ENCODE results near the gene COQ7. TPM values are rescaled to one million over a fixed set of nuclear protein-coding genes. Genes with fewer than 3 reads are reported as not detected.

COQ7 gene
- polyA plus RNA-seq, 1 of the 3 experiments (the other 2 are of a cell fraction) = 24.0 TPM

DNA sequence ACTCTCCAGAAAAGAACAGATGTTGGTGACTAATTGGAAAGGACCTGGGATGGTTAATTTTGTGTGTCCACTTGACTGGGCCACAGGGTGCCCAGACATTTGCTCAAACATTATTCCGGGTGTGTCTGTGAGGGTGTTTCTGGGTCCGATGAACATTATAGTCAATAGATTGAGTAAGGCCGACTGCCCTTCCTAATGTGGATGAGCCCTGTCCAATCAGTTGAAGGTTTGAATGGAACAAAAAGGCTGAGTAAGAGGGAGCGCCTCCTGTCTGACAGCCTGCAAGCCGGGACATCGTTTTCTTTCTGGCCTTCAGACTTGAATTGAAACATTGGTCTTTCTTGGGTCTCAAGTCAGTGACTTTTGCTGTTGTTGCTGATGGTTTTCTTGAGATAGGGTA lies 23.5 kb downstream of the COQ7 start:
- TF ChIP-seq, protein P1, sequence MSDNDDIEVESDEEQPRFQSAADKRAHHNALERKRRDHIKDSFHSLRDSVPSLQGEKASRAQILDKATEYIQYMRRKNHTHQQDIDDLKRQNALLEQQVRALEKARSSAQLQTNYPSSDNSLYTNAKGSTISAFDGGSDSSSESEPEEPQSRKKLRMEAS (IDR thresholded peaks at IDR 0.05; ENCODE audit: low read depth) = no peak
- TF ChIP-seq MEF2A (IDR thresholded peaks at IDR 0.05; ENCODE audit: borderline replicate concordance, low read depth) (no peak), CHD2 (IDR thresholded peaks at IDR 0.05; ENCODE audit: low read length, partially characterized antibody) (no peak), YY1 (IDR thresholded peaks at IDR 0.05; ENCODE audit: low read depth) (no peak), JUND (IDR thresholded peaks at IDR 0.05) (no peak), FOXM1 (IDR thresholded peaks at IDR 0.05; ENCODE audit: low read depth) (no peak), TEAD4 (IDR thresholded peaks at IDR 0.05; ENCODE audit: borderline replicate concordance, insufficient read depth) (no peak), SMC3 (IDR thresholded peaks at IDR 0.05; ENCODE audit: low read depth, low read length) (no peak), EZH2phosphoT487 (IDR thresholded peaks at IDR 0.05; ENCODE audit: borderline replicate concordance, low read depth) (no peak), RAD21 (IDR thresholded peaks at IDR 0.05; ENCODE audit: low read length) (no peak), FOXJ3 (CRISPR knock-in tag; IDR thresholded peaks at IDR 0.05) (no peak), MXI1 (IDR thresholded peaks at IDR 0.05; ENCODE audit: low read depth, low read length) (no peak), POLR2AphosphoS5 (IDR thresholded peaks at IDR 0.05; ENCODE audit: low read depth, low read length) (no peak), RCOR1 (IDR thresholded peaks at IDR 0.05; ENCODE audit: low read length) (no peak), RXRA (IDR thresholded peaks at IDR 0.05; ENCODE audit: borderline replicate concordance, low read depth) (no peak), GATA2 (CRISPR knock-in tag; IDR thresholded peaks at IDR 0.05) (no peak)
- TF ChIP-seq, protein P2, sequence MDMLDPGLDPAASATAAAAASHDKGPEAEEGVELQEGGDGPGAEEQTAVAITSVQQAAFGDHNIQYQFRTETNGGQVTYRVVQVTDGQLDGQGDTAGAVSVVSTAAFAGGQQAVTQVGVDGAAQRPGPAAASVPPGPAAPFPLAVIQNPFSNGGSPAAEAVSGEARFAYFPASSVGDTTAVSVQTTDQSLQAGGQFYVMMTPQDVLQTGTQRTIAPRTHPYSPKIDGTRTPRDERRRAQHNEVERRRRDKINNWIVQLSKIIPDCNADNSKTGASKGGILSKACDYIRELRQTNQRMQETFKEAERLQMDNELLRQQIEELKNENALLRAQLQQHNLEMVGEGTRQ (IDR thresholded peaks at IDR 0.05; ENCODE audit: borderline replicate concordance, low read depth, low read length) = no peak
- TF ChIP-seq, protein P3, sequence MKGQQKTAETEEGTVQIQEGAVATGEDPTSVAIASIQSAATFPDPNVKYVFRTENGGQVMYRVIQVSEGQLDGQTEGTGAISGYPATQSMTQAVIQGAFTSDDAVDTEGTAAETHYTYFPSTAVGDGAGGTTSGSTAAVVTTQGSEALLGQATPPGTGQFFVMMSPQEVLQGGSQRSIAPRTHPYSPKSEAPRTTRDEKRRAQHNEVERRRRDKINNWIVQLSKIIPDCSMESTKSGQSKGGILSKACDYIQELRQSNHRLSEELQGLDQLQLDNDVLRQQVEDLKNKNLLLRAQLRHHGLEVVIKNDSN (IDR thresholded peaks at IDR 0.05; ENCODE audit: borderline replicate concordance, low read depth) = no peak
- TF ChIP-seq, protein P4, sequence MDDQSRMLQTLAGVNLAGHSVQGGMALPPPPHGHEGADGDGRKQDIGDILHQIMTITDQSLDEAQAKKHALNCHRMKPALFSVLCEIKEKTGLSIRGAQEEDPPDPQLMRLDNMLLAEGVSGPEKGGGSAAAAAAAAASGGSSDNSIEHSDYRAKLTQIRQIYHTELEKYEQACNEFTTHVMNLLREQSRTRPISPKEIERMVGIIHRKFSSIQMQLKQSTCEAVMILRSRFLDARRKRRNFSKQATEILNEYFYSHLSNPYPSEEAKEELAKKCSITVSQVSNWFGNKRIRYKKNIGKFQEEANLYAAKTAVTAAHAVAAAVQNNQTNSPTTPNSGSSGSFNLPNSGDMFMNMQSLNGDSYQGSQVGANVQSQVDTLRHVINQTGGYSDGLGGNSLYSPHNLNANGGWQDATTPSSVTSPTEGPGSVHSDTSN (IDR thresholded peaks at IDR 0.05) = no peak
- TF ChIP-seq, protein P5, sequence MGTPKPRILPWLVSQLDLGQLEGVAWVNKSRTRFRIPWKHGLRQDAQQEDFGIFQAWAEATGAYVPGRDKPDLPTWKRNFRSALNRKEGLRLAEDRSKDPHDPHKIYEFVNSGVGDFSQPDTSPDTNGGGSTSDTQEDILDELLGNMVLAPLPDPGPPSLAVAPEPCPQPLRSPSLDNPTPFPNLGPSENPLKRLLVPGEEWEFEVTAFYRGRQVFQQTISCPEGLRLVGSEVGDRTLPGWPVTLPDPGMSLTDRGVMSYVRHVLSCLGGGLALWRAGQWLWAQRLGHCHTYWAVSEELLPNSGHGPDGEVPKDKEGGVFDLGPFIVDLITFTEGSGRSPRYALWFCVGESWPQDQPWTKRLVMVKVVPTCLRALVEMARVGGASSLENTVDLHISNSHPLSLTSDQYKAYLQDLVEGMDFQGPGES (IDR thresholded peaks at IDR 0.05; ENCODE audit: low read depth, low read length) = no peak
- H3K4me2 ChIP-seq = no peak overlapping the region
- H3K9me3 ChIP-seq = no peaks in the 10 kb centered on the region
- ChIA-PET POLR2A (no interaction called here), CTCF (no interaction called here)
- no peak overlapping the region for H3K27ac ChIP-seq (ENCODE audit: low read depth in 2 of 2, low read length in 1 of 2)
- no peaks in the 10 kb centered on the region for H3K9me2 ChIP-seq
- no peak overlapping the region for H3K9ac ChIP-seq
- H3K79me2 ChIP-seq (ENCODE audit: insufficient read depth) = no peaks in the 10 kb centered on the region
- WGBS (ENCODE audit: low lambda C conversion rate) = 93% methylated on average over 6 of the region's 6 CpGs
- no peaks in the 10 kb centered on the region; the same call in 1 of the 2 replicates for H3K27me3 ChIP-seq (ENCODE audit: insufficient read depth)
- no peaks in the 10 kb centered on the region for H3F3A ChIP-seq (replicated peaks; ENCODE audit: insufficient read depth)
- H4K20me1 ChIP-seq (ENCODE audit: insufficient read depth) = no peaks in the 10 kb centered on the region
- H3K4me3 ChIP-seq (ENCODE audit: low read depth in 2 of 2, low read length in 1 of 2) = no peak overlapping the region
- DNase-seq = no peak
- no peaks in the 10 kb centered on the region for H3K36me3 ChIP-seq (replicated peaks in 1 of 2; ENCODE audit: control insufficient read depth in 1 of 2, insufficient read depth in 2 of 2, low read length in 1 of 2)
- no peak overlapping the region for H2AFZ ChIP-seq (ENCODE audit: low read depth)
- H3K4me1 ChIP-seq (ENCODE audit: control insufficient read depth in 1 of 2, insufficient read depth in 2 of 2, low read depth in 1 of 2, low read length in 1 of 2) = peaks cover 4 to 6% of the 10 kb centered on the region in 2 experiments; a peak in 2 of 4 replicates

All from SK-N-SH (cell line).